ENCODE measurements around the gene BAZ1B. TPM values are rescaled to one million over a fixed set of nuclear protein-coding genes. Genes with fewer than 3 reads are reported as not detected.
A peak's percentile ranks its signal among the peaks of the same experiment; 100 is the strongest.

The BAZ1B gene
- total and polyA plus RNA-seq, 4 donors, result 8.6 to 31.3 (median 21.5) TPM

DNA sequence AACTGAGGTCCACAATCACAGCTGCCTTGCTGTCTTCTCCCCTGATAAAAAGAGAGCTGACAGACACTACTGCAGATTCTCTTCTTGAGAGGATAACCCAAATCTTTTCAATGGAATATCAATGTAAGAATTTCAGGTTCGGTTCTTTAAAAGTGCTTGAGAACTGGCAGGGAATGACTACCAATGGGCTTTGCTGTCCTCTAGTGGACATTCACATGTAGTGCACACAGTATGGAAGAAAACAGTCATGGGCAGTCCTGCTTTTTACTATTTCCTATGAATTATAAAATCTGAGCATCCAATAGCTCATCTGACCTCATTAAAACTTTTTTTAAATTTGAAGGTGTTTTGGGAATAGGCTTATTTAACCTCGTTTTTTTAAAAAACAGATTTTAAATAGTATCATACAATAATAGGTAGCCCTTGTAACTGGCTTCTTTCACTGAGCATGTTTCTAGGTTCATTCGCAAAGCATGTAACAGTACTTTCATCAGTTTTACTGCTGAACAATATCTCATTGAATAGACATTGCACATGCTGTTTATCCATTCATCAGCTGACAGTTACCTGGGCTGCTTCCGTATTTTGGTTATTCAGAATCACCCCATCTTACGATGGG, 70.2 kb downstream of the BAZ1B start:
- H3K4me3 ChIP-seq (ENCODE audit: low read depth in 1 of 3, low read length in 3 of 3), result no peak overlapping the region
- H3K9ac ChIP-seq (ENCODE audit: low read depth in 1 of 2, low read length in 2 of 2), result no peak overlapping the region
- no peaks in the 10 kb centered on the region for H3K27me3 ChIP-seq (ENCODE audit: control insufficient read depth in 4 of 4, insufficient read depth in 4 of 4, low read length in 3 of 4)
- H3K27ac ChIP-seq (ENCODE audit: low read depth in 1 of 2, low read length in 2 of 2), result no peak overlapping the region
- WGBS, result 62% methylated on average over 5 of the region's 5 CpGs
- no peaks in the 10 kb centered on the region for H3K9me3 ChIP-seq (ENCODE audit: control insufficient read depth in 4 of 4, low read length in 3 of 4)
- H3K36me3 ChIP-seq (ENCODE audit: control insufficient read depth in 4 of 4, insufficient read depth in 3 of 4, low read depth in 1 of 4, low read length in 3 of 4), result peaks cover 9 to 52% (median 46%) of the 10 kb centered on the region in 4 donors
- peaks cover 0 to 3% (median 0%) of the 10 kb centered on the region in 4 donors for H3K4me1 ChIP-seq (ENCODE audit: control insufficient read depth in 4 of 4, insufficient read depth in 4 of 4, low read length in 3 of 4)
- no peak for DNase-seq (ENCODE audit: low spot score)
- no peak for TF ChIP-seq TAF1 (conservative IDR thresholded peaks at IDR 0.05)
- TF ChIP-seq, protein P1, sequence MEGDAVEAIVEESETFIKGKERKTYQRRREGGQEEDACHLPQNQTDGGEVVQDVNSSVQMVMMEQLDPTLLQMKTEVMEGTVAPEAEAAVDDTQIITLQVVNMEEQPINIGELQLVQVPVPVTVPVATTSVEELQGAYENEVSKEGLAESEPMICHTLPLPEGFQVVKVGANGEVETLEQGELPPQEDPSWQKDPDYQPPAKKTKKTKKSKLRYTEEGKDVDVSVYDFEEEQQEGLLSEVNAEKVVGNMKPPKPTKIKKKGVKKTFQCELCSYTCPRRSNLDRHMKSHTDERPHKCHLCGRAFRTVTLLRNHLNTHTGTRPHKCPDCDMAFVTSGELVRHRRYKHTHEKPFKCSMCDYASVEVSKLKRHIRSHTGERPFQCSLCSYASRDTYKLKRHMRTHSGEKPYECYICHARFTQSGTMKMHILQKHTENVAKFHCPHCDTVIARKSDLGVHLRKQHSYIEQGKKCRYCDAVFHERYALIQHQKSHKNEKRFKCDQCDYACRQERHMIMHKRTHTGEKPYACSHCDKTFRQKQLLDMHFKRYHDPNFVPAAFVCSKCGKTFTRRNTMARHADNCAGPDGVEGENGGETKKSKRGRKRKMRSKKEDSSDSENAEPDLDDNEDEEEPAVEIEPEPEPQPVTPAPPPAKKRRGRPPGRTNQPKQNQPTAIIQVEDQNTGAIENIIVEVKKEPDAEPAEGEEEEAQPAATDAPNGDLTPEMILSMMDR (IDR thresholded peaks at IDR 0.05; ENCODE audit: low read depth, low read length, missing input control), result peak; percentile 99
- no peak for TF ChIP-seq RXRA (IDR thresholded peaks at IDR 0.05)
- no peak for TF ChIP-seq GABPA (IDR thresholded peaks at IDR 0.05 in 1 of 2, conservative IDR thresholded peaks at IDR 0.05 in 1 of 2)
- no peak for TF ChIP-seq HNF4G (IDR thresholded peaks at IDR 0.05)
- no peak for TF ChIP-seq FOXA1 (IDR thresholded peaks at IDR 0.05)
- TF ChIP-seq YY1 (IDR thresholded peaks at IDR 0.05), result no peak
- no peak for TF ChIP-seq SP1 (IDR thresholded peaks at IDR 0.05)
- peak; percentile 95 to 98 for TF ChIP-seq RAD21 (IDR thresholded peaks at IDR 0.05)
- TF ChIP-seq HNF4A (conservative IDR thresholded peaks at IDR 0.05), result no peak
- TF ChIP-seq, protein P2, sequence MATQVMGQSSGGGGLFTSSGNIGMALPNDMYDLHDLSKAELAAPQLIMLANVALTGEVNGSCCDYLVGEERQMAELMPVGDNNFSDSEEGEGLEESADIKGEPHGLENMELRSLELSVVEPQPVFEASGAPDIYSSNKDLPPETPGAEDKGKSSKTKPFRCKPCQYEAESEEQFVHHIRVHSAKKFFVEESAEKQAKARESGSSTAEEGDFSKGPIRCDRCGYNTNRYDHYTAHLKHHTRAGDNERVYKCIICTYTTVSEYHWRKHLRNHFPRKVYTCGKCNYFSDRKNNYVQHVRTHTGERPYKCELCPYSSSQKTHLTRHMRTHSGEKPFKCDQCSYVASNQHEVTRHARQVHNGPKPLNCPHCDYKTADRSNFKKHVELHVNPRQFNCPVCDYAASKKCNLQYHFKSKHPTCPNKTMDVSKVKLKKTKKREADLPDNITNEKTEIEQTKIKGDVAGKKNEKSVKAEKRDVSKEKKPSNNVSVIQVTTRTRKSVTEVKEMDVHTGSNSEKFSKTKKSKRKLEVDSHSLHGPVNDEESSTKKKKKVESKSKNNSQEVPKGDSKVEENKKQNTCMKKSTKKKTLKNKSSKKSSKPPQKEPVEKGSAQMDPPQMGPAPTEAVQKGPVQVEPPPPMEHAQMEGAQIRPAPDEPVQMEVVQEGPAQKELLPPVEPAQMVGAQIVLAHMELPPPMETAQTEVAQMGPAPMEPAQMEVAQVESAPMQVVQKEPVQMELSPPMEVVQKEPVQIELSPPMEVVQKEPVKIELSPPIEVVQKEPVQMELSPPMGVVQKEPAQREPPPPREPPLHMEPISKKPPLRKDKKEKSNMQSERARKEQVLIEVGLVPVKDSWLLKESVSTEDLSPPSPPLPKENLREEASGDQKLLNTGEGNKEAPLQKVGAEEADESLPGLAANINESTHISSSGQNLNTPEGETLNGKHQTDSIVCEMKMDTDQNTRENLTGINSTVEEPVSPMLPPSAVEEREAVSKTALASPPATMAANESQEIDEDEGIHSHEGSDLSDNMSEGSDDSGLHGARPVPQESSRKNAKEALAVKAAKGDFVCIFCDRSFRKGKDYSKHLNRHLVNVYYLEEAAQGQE (IDR thresholded peaks at IDR 0.05), result no peak

DNA sequence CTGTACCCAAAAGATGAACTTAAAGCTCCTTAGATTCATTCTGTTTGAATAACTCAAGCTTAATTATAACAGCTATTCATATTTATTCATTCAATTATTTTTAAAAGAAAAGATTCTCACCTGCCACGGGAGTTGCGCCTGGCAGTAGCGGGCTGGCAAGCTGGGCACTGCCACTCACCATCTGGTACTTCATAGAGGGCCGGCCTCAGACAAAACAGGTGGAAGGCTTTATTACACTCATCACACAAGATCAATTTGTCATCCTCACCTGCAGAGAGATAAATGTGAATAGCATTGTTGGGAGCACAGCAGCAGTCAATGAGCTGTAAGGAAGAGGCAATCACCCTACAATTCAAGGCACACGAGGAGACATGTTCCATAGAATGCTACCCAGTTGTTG, 72.7 kb downstream of the BAZ1B start:
- Histone ChIP-seq H3K4me3 (ENCODE audit: low read depth in 1 of 3, low read length in 3 of 3) (no peak overlapping the region), H3K4me1 (ENCODE audit: control insufficient read depth in 4 of 4, insufficient read depth in 4 of 4, low read length in 3 of 4) (peaks cover 0 to 3% (median 0%) of the 10 kb centered on the region in 4 donors), H3K27me3 (ENCODE audit: control insufficient read depth in 4 of 4, insufficient read depth in 4 of 4, low read length in 3 of 4) (no peaks in the 10 kb centered on the region), H3K9ac (ENCODE audit: low read depth in 1 of 2, low read length in 2 of 2) (no peak overlapping the region), H3K27ac (ENCODE audit: low read depth in 1 of 2, low read length in 2 of 2) (no peak overlapping the region), H3K9me3 (ENCODE audit: control insufficient read depth in 4 of 4, low read length in 3 of 4) (no peaks in the 10 kb centered on the region), H3K36me3 (ENCODE audit: control insufficient read depth in 4 of 4, insufficient read depth in 3 of 4, low read depth in 1 of 4, low read length in 3 of 4) (peaks cover 12 to 65% (median 55%) of the 10 kb centered on the region in 4 donors)
- 93% methylated on average over 5 of the region's 5 CpGs for WGBS
- DNase-seq (ENCODE audit: low spot score), result no peak
- TF ChIP-seq HNF4G (IDR thresholded peaks at IDR 0.05) (no peak), YY1 (IDR thresholded peaks at IDR 0.05) (no peak), RAD21 (IDR thresholded peaks at IDR 0.05) (no peak), SP1 (IDR thresholded peaks at IDR 0.05) (no peak), FOXA1 (IDR thresholded peaks at IDR 0.05) (no peak), JUND (IDR thresholded peaks at IDR 0.05) (no peak), EGR1 (IDR thresholded peaks at IDR 0.05; ENCODE audit: low read depth in 2 of 2) (no peak), FOXA2 (IDR thresholded peaks at IDR 0.05) (no peak), RXRA (IDR thresholded peaks at IDR 0.05) (no peak), NR2F2 (IDR thresholded peaks at IDR 0.05) (no peak)
- TF ChIP-seq, protein P3, sequence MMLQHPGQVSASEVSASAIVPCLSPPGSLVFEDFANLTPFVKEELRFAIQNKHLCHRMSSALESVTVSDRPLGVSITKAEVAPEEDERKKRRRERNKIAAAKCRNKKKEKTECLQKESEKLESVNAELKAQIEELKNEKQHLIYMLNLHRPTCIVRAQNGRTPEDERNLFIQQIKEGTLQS (IDR thresholded peaks at IDR 0.05), result no peak
- TF ChIP-seq, protein P4, sequence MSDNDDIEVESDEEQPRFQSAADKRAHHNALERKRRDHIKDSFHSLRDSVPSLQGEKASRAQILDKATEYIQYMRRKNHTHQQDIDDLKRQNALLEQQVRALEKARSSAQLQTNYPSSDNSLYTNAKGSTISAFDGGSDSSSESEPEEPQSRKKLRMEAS (IDR thresholded peaks at IDR 0.05), result no peak
- TF ChIP-seq, protein P2 (IDR thresholded peaks at IDR 0.05), result no peak
- TF ChIP-seq, protein P5, sequence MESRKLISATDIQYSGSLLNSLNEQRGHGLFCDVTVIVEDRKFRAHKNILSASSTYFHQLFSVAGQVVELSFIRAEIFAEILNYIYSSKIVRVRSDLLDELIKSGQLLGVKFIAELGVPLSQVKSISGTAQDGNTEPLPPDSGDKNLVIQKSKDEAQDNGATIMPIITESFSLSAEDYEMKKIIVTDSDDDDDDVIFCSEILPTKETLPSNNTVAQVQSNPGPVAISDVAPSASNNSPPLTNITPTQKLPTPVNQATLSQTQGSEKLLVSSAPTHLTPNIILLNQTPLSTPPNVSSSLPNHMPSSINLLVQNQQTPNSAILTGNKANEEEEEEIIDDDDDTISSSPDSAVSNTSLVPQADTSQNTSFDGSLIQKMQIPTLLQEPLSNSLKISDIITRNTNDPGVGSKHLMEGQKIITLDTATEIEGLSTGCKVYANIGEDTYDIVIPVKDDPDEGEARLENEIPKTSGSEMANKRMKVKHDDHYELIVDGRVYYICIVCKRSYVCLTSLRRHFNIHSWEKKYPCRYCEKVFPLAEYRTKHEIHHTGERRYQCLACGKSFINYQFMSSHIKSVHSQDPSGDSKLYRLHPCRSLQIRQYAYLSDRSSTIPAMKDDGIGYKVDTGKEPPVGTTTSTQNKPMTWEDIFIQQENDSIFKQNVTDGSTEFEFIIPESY (IDR thresholded peaks at IDR 0.05), result no peak

All from liver (tissue), 9 donors.